ENCODE results near the gene NEXN.

- TF ChIP-seq RNF2 (IDR thresholded peaks at IDR 0.05; ENCODE audit: borderline replicate concordance, low read depth, low read length, missing control alignments, poor library complexity, severe bottlenecking): no peak
- no peak for TF ChIP-seq EZH2 (IDR thresholded peaks at IDR 0.05; ENCODE audit: low read depth, low read length, severe bottlenecking)
- no peak for TF ChIP-seq NRF1 (IDR thresholded peaks at IDR 0.05; ENCODE audit: low read depth, low read length)
Observed at GRCh38 chr1:77975386-77975785, 87.0 kb downstream of the NEXN start.
